Mesenchymal stem cell (in vitro differentiated cells and primary cell): Measurements from ENCODE around the gene PP2D1.
"Not testable (repeated sequence)": the region's sequence is repeated elsewhere in the genome, so short reads cannot be mapped to it uniquely, and the experiment has no call there.

ENCODE experiments used
- DNase-seq: peaks from one replicate; pipeline ENCODE4 v3.0.0-alpha.2; 2013
- H2AFZ ChIP-seq: one replicate; pipeline ENCODE4 v1.6.1; 2013; ENCODE audit warnings: low read depth, mild to moderate bottlenecking, control low read depth, inconsistent platforms, low read length, moderate library complexity
- H2AK5ac ChIP-seq: 2 replicates; pipeline ENCODE4 v1.6.1; 2013; ENCODE audit warnings: low read length, moderate library complexity, mild to moderate bottlenecking, inconsistent platforms; ENCODE audit not compliant: severe bottlenecking
- H2BK120ac ChIP-seq: one replicate; pipeline ENCODE4 v1.6.1; 2013; ENCODE audit warnings: low read depth, mild to moderate bottlenecking, inconsistent platforms, low read length, moderate library complexity
- H2BK12ac ChIP-seq, 2 experiments: one replicate each; pipeline ENCODE4 v1.6.1; 2013; ENCODE audit warnings: inconsistent platforms in 2 of 2, low read length in 2 of 2, mild to moderate bottlenecking in 2 of 2, moderate library complexity in 2 of 2, control low read depth in 1 of 2
- H2BK15ac ChIP-seq: one replicate; pipeline ENCODE4 v1.6.1; 2013; ENCODE audit warnings: mild to moderate bottlenecking, low read depth, inconsistent platforms; ENCODE audit not compliant: poor library complexity, severe bottlenecking
- H2BK5ac ChIP-seq: 2 replicates; pipeline ENCODE4 v1.6.1; 2013; ENCODE audit warnings: low read depth, mild to moderate bottlenecking, low read length, control low read depth, inconsistent platforms; ENCODE audit not compliant: poor library complexity, severe bottlenecking
- H3K14ac ChIP-seq, 2 experiments: one replicate each; pipeline ENCODE4 v1.6.1; 2013; ENCODE audit warnings: inconsistent platforms in 2 of 2, low read length in 2 of 2, control low read depth in 1 of 2, mild to moderate bottlenecking in 1 of 2, moderate library complexity in 1 of 2
- H3K18ac ChIP-seq, 2 experiments: one replicate each; pipeline ENCODE4 v1.6.1; 2013; ENCODE audit warnings: inconsistent platforms in 2 of 2, low read length in 2 of 2, control low read depth in 1 of 2, low read depth in 1 of 2, mild to moderate bottlenecking in 1 of 2
- H3K23ac ChIP-seq, 2 experiments: one replicate each; pipeline ENCODE4 v1.6.1; 2013; ENCODE audit warnings: inconsistent platforms in 2 of 2, low read length in 2 of 2, mild to moderate bottlenecking in 2 of 2, moderate library complexity in 2 of 2, control low read depth in 1 of 2
- H3K27ac ChIP-seq: 2 replicates; pipeline ENCODE4 v1.5.1; 2013; ENCODE audit warnings: mild to moderate bottlenecking, moderate library complexity, low read length, control low read depth, inconsistent platforms; ENCODE audit not compliant: poor library complexity, severe bottlenecking
- H3K27me3 ChIP-seq, 2 experiments: 2 replicates each; pipeline versions ENCODE4 v1.6.1 to v1.7.0; 2013; ENCODE audit warnings: low read length in 2 of 2, mild to moderate bottlenecking in 2 of 2, moderate library complexity in 2 of 2, control low read depth in 1 of 2, inconsistent platforms in 1 of 2; ENCODE audit not compliant: control insufficient read depth in 1 of 2, insufficient read depth in 1 of 2
- H3K36me3 ChIP-seq, 2 experiments: 2 replicates each; pipeline versions ENCODE4 v1.6.1 to v1.7.0; 2013; ENCODE audit warnings: low read length in 2 of 2, control low read depth in 1 of 2, inconsistent platforms in 1 of 2, low read depth in 1 of 2, mild to moderate bottlenecking in 1 of 2; ENCODE audit not compliant: insufficient read depth in 2 of 2, control insufficient read depth in 1 of 2
- H3K4ac ChIP-seq, 2 experiments: one replicate each; pipeline ENCODE4 v1.6.1; 2013; ENCODE audit warnings: inconsistent platforms in 2 of 2, low read length in 2 of 2, mild to moderate bottlenecking in 2 of 2, moderate library complexity in 2 of 2, control low read depth in 1 of 2, low read depth in 1 of 2
- H3K4me1 ChIP-seq: 2 replicates; pipeline ENCODE4 v1.6.1; 2013; ENCODE audit warnings: low read depth, low read length, control low read depth; ENCODE audit not compliant: control insufficient read depth, insufficient read depth
- H3K4me2 ChIP-seq: 2 replicates; pipeline ENCODE4 v1.6.1; 2013; ENCODE audit warnings: low read length, mild to moderate bottlenecking, inconsistent platforms; ENCODE audit not compliant: poor library complexity, severe bottlenecking
- H3K4me3 ChIP-seq, 2 experiments: 2 replicates each; pipeline versions ENCODE4 v1.5.1 to v1.7.0; 2013; ENCODE audit warnings: low read length in 2 of 2, mild to moderate bottlenecking in 2 of 2, control low read depth in 1 of 2, low read depth in 1 of 2; ENCODE audit not compliant: insufficient read depth in 1 of 2
- H3K79me1 ChIP-seq: replicated peaks from 2 replicates; pipeline ENCODE4 v1.6.1; 2013; ENCODE audit warnings: mild to moderate bottlenecking, control low read depth, low read length, inconsistent platforms; ENCODE audit not compliant: poor library complexity, severe bottlenecking
- H3K9ac ChIP-seq: 2 replicates; pipeline ENCODE4 v1.7.0; 2013; ENCODE audit warnings: mild to moderate bottlenecking, low read length, moderate library complexity
- H3K9me3 ChIP-seq: 2 replicates; pipeline ENCODE4 v1.7.0; 2013; ENCODE audit warnings: mild to moderate bottlenecking, low read length; ENCODE audit not compliant: control insufficient read depth
- H4K8ac ChIP-seq: one replicate; pipeline ENCODE4 v1.6.1; 2013; ENCODE audit warnings: inconsistent platforms, mild to moderate bottlenecking, low read length, moderate library complexity
- H4K91ac ChIP-seq: one replicate; pipeline ENCODE4 v1.6.1; 2013; ENCODE audit warnings: mild to moderate bottlenecking, low read length, inconsistent platforms
- WGBS: methylation state at CpG from one replicate; pipeline ENCODE4 v1.1.7; 2013; ENCODE audit warnings: mixed read lengths; 5-methylcytosine and 5-hydroxymethylcytosine counted together

The PP2D1 gene

DNA sequence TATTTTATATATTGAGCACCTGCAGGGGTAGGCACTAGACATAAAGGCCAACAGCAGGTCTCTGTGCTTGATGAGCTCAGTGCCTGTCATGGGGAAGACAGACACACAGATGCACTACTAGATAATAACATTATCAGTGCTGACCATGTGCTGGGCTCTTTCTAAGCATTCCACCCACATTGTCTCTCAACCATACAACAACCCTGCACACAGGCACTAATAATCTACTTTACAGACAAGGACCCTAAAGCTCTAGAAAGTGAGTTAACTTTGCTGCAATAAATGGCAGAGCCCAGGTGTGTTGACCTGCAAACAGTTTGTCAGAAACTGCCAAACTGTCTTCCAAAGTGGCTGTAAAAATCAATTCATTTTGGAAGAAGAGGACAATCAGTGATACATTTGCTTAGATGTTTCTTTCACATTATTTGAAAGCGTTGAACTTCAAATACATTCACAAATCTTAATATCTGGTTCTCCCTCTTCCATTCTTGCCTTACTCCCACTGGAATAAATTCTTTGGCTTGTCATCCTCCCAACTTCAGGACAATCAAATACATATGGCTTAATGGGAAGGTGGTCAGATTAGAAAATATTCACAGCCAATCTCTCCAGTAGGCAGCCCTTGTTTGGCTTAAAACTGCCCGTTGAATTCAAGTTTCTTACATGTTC lies 11.0 kb upstream of the PP2D1 start:
- Histone ChIP-seq H3K18ac (no peak overlapping the region), H3K36me3 (no peaks in the 10 kb centered on the region), H2BK120ac (no peak overlapping the region), H2AFZ (no peak overlapping the region), H3K4ac (no peak overlapping the region), H4K91ac (no peak overlapping the region), H2BK15ac (no peak overlapping the region), H3K23ac (no peak overlapping the region), H2BK5ac (no peak overlapping the region), H2AK5ac (no peak overlapping the region), H4K8ac (no peak overlapping the region), H3K4me2 (no peak overlapping the region), H3K4me1 (no peaks in the 10 kb centered on the region), H3K9me3 (no peaks in the 10 kb centered on the region), H3K9ac (no peak overlapping the region), H3K27me3 (no peaks in the 10 kb centered on the region), H3K14ac (no peak overlapping the region), H2BK12ac (no peak overlapping the region), H3K79me1 (no peaks in the 10 kb centered on the region), H3K27ac (no peak overlapping the region), H3K4me3 (no peak overlapping the region)
- DNase-seq = no peak
- WGBS = 88% methylated on average over 1 of the region's 2 CpGs

DNA sequence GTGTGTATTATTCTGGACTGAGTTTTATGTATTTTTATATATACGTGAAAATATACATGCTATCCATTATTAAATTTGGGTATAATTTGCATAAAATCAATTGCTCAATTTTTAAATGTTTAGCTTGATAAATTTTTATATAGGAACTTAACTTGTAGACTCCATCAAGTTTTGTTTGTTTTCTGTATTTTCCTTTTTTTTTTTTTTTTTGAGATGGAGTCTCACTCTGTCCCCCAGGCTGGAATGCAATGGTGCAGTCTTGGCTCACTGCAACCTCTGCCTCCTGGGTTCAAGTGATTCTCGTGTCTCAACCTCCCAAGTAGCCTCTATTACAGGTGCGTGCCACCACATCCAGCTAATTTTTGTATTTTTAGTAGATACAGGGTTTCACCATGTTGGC lies 4.0 kb upstream of the PP2D1 start:
- H2BK5ac ChIP-seq, H3K14ac ChIP-seq, H3K4me3 ChIP-seq, H4K91ac ChIP-seq, H3K4ac ChIP-seq, H3K23ac ChIP-seq, H3K36me3 ChIP-seq, H3K27ac ChIP-seq, H3K9ac ChIP-seq, H2AFZ ChIP-seq, H3K18ac ChIP-seq, H4K8ac ChIP-seq, H3K79me1 ChIP-seq, H3K9me3 ChIP-seq, H3K27me3 ChIP-seq, H2BK12ac ChIP-seq, H3K4me2 ChIP-seq, H2BK120ac ChIP-seq, H3K4me1 ChIP-seq, H2BK15ac ChIP-seq, H2AK5ac ChIP-seq, DNase-seq: not testable (repeated sequence)
- 90% methylated on average over 2 of the region's 3 CpGs for WGBS

DNA sequence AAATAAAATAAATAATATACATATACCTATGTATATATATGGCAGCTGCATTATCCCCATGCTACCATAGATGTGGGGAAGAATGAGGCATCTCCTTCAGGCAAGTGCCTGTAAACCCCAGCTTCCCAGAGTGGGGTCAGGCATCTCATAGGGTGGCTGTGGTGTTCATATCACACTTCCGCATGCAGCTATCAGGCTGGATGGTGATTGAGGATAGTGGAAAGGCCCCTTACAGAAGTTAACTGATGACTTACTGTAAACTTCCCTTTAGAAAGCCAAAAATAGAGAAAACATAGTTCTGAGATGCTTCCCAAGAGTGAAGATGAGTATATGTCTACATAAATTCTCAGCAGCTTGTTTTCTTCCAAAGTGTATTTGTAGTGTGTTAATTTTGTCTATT lies 3.5 kb upstream of the PP2D1 start:
- Histone ChIP-seq H2AFZ (no peak overlapping the region), H3K27me3 (no peaks in the 10 kb centered on the region), H2BK5ac (no peak overlapping the region), H3K4ac (no peak overlapping the region), H3K14ac (no peak overlapping the region), H3K36me3 (no peaks in the 10 kb centered on the region), H3K4me3 (no peak overlapping the region), H3K27ac (no peak overlapping the region), H4K91ac (no peak overlapping the region), H2BK12ac (no peak overlapping the region), H3K4me1 (no peaks in the 10 kb centered on the region), H2BK15ac (no peak overlapping the region), H2BK120ac (no peak overlapping the region), H3K79me1 (no peaks in the 10 kb centered on the region), H4K8ac (no peak overlapping the region), H3K9ac (no peak overlapping the region), H3K18ac (no peak overlapping the region), H3K9me3 (no peaks in the 10 kb centered on the region), H2AK5ac (no peak overlapping the region), H3K4me2 (no peak overlapping the region), H3K23ac (no peak overlapping the region)
- no peak for DNase-seq
- WGBS = 100% methylated on average over 1 of the region's 1 CpG

DNA sequence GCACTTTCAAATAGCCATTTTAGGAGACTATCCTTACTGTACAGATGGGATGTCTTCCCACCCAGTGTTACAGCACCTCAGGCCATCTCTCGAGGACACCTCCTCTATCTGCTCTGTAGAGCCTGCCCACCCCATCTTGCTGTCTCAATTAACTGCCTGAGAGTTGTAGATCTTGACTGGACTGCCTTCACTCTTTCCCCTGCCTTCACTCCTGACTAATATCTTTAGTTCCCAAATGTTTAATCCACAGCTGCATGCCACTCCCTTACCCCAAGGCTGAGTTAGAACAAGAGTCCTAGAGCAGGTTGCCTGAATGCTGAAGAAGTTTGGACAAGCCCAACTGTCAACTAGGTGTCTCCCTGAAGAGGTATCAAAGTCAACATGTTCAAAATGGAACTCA lies 1.3 kb upstream of the PP2D1 start:
- Histone ChIP-seq H3K9ac (no peak overlapping the region), H2BK120ac (no peak overlapping the region), H3K9me3 (no peaks in the 10 kb centered on the region), H2BK12ac (no peak overlapping the region), H2BK15ac (no peak overlapping the region), H3K18ac (no peak overlapping the region), H3K27me3 (no peaks in the 10 kb centered on the region), H2AFZ (no peak overlapping the region), H4K8ac (no peak overlapping the region), H2BK5ac (no peak overlapping the region), H3K23ac (no peak overlapping the region), H3K79me1 (no peaks in the 10 kb centered on the region), H3K4me2 (no peak overlapping the region), H3K4me3 (no peak overlapping the region), H3K14ac (no peak overlapping the region), H3K4ac (no peak overlapping the region), H4K91ac (no peak overlapping the region), H3K27ac (no peak overlapping the region), H3K36me3 (no peaks in the 10 kb centered on the region), H2AK5ac (no peak overlapping the region), H3K4me1 (no peaks in the 10 kb centered on the region)
- WGBS = 95% methylated on average over 1 of the region's 1 CpG
- no peak for DNase-seq
